ENCODE measurements around the gene TSSK2. TPM values are rescaled to one million over a fixed set of nuclear protein-coding genes. Genes with fewer than 3 reads are reported as not detected.
"Not testable (repeated sequence)": the region's sequence is repeated elsewhere in the genome, so short reads cannot be mapped to it uniquely, and the experiment has no call there.

TSSK2 gene
- total RNA-seq, 1 donor from 2014 or later = not detected

DNA sequence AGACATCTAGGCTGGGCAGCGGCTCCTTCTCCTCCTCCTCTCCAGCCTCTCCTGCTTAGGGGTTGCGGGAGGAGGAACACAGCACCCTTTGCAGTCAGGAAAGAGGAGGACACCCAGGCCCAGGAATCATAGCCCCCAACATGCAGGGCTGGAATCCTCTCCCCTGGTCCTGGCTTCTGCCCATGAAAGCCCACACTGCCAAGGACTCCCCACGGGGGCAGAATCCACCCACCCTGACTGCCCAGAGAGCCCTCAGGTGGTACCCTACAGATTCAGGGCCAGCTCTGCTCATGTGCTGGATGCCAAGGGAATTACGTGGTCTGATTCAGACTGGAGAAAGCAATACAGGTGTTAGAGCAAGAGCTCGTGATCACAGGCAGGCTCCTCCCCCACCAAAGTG is 8.9 kb downstream of the TSSK2 start:
- DNase-seq (ENCODE audit: low read depth) = no peak

GRCh38 chr22:19142394-19142793 is 11.3 kb downstream of the TSSK2 start:
- no peak for DNase-seq (ENCODE audit: low read depth)

GRCh38 chr22:19143212-19143611 is 12.1 kb downstream of the TSSK2 start:
- DNase-seq (ENCODE audit: low read depth) = no peak

GRCh38 chr22:19143967-19144400 is 12.9 kb downstream of the TSSK2 start:
- DNase-seq (ENCODE audit: low read depth) = no peak

DNA sequence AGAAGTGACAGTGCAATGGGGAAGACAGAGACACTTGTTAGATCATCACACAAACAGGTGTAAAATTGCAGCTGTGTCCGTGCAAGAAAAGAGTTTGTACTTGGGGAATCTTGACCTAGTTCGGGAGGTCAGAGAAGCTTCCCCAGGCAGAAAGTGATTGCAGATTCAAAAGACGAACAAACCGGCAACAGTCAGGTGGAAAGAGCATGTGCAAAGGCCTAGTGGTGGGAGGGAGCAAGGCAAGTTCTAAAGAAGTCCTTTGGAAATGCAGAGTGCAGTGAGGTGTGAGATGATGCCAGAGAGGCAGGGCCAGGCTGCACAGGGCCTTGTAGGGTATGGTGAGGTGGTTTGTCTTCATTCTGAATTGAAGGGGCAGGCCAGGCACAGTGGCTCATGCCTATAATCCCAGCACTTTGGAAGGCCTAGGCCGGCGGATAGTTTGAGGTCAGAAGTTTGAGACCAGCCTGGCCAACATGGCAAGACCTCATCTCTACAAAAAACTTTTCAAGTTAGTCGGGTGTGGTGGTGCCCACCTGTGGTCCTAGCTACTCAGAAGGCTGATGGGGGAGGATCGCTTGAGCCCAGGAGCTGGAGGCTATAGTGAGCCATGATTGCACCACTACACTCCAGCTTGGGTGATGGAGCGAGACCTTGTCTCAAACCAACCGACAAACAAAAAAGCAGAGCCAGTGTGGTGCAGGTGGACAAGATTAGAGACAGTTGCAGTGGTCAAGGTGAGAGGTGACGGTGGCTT is 15.3 kb downstream of the TSSK2 start:
- DNase-seq (ENCODE audit: low read depth) = no peak

- DNase-seq (ENCODE audit: low read depth) = no peak
These were observed 16.2 kb downstream of the TSSK2 start for GRCh38 chr22:19147195-19147780.

- DNase-seq (ENCODE audit: low read depth) = no peak
These were observed 17.4 kb downstream of the TSSK2 start for GRCh38 chr22:19148417-19149046.

GRCh38 chr22:19149047-19149883 is 18.2 kb downstream of the TSSK2 start:
- no peak for DNase-seq (ENCODE audit: low read depth)

GRCh38 chr22:19149991-19150390 is 18.9 kb downstream of the TSSK2 start, which contains the start of gene GSC2:
TSS of gene GSC2 (minus strand) at chr22:19150292. CDS start at chr22:19150283, 9 bp downstream.
- DNase-seq (ENCODE audit: low read depth) = no peak

GRCh38 chr22:19150482-19151328 is 19.6 kb downstream of the TSSK2 start:
- no peak for DNase-seq (ENCODE audit: low read depth)

DNA sequence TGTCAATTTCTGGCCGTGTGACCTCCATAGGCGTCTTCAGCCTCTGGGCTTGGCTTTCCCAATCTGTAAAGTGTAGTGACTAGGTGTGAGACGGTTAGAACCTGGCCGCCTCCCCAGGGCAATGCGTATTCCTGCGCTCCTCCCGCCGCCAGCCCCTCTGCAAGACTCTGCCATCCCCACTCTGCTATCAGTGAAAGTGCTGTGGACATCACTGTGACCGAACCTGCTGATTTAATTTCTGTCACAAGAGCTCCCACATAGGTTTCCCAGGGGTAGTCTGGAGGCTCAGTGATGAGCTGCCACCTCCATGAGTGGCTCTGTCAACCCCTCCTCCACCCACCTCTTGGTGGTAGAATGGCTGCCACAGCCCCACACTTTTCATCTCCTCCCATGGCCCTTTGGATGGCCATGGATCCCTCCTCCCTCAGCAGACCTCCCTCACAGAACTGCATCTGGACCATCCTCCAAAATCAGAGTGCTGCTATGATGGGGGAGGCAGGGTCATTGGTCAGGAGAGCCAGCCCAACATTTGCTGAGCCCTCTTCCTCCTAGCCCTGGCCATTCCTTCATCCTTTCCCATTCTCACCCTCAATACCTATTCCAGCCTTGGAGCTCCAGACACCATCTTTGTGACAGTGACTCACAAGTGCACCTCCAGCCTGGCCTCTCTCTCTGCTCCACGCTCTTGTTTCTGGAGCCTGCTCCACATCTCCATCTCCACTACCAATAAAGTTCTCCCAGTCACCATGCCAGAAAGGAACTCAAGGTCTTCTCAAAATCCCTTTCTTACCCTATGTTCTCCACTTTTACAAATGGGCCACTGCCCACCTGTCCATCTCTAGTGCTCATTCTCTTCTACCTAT is 20.5 kb downstream of the TSSK2 start:
- no peak for DNase-seq (ENCODE audit: low read depth)

DNA sequence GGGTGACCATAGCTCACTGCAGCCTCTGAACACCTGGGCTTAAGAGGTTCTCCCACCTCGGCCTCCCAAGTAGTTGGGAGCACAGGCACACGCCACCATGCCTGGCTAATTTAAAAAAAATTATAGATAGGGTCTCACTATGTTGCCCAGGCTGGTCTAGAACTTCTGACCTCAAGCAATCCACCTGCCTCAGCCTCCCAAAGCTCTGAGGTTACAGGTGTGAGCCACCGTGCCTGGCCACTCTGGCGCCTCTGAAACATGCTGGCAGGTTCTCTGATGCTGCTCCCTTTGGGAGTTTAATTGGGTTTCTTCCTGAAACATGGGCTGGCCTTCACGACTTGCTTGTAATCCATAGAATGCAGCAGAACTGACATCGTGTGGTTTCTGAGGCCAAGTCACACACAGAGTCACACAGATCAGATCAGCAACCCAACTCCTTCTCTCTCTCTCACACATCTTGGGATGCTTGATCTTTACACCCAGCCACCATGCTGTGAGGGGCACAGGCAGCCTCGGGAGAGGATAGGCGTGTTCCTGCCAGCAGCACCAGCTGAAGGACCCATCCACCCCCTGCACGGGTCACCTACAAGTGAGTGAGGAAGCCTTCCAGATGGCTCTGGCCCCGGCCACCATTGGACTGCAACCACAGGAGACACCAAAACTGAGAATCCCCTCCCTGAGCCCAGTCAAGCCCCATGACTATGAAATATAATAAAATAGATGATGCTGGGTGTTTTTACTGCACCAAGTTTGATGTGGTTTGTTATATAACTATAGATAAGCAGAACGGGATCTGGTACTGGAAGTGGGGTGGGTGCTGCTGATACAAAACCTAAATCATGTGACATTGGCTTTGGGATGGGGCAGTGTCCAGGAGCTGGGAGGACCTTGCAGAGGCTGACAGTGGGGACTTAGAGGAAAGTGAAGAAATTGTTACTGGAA is 22.1 kb downstream of the TSSK2 start:
- no peak for DNase-seq (ENCODE audit: low read depth)

GRCh38 chr22:19156109-19156508 is 25.0 kb downstream of the TSSK2 start:
- not testable (repeated sequence) for DNase-seq (ENCODE audit: low read depth)

- not testable (repeated sequence) for DNase-seq (ENCODE audit: low read depth)
These were observed 27.5 kb downstream of the TSSK2 start for GRCh38 chr22:19158649-19159048.

- no peak for DNase-seq (ENCODE audit: low read depth)
These were observed 33.3 kb downstream of the TSSK2 start for GRCh38 chr22:19164425-19164824.

- no peak for DNase-seq (ENCODE audit: low read depth)
These were observed 35.3 kb downstream of the TSSK2 start for GRCh38 chr22:19166421-19166820.

DNA sequence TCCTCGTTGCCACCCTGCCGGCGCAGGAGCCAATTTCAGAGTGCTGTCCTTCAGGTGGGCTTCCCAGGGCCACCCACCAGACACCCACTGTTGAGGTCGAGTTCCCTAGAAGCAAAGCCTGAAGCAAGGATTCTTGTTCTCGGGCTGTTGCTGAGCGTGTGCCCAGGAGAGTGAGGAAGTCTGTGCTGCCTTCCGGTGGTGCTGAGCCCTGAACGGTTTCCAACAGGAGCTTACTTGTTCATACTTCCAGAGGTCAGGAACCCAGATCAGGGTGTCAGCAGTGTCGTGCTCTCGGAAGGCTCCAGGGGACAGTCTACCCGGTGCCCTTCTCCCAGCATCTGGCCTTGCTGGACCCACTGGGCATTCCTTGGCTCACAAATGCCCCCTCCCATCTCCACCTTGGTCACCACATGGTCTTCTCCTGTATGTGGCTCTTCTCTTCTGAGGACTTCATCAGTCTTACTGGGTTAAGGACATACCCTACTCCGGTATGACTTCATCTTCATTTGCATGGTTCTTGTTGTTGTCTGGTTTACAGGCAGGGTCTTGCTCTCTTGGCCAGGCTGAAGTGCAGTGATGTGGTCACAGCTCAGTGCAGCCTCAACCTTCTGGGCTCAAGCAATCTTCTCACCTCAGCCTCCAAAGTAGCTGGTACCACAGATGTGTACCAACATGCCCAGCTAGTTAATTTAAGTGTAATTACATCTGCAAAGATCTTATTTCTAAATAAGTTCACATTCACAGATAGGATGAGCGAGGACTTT is 36.2 kb downstream of the TSSK2 start:
- no peak for DNase-seq (ENCODE audit: low read depth)
